NOMO-1 (cell line): ENCODE measurements around the gene SLC22A17.
A peak's percentile ranks its signal among the peaks of the same experiment; 100 is the strongest.
"Not testable (repeated sequence)": the region's sequence is repeated elsewhere in the genome, so short reads cannot be mapped to it uniquely, and the experiment has no call there.

Experiments used
- DNase-seq, 2 experiments: peaks; one replicate each; lab custom pipeline; 2025; ENCODE audit not compliant: unreplicated experiment in 2 of 2; lab: John Stamatoyannopoulos, UW

Gene SLC22A17

DNA sequence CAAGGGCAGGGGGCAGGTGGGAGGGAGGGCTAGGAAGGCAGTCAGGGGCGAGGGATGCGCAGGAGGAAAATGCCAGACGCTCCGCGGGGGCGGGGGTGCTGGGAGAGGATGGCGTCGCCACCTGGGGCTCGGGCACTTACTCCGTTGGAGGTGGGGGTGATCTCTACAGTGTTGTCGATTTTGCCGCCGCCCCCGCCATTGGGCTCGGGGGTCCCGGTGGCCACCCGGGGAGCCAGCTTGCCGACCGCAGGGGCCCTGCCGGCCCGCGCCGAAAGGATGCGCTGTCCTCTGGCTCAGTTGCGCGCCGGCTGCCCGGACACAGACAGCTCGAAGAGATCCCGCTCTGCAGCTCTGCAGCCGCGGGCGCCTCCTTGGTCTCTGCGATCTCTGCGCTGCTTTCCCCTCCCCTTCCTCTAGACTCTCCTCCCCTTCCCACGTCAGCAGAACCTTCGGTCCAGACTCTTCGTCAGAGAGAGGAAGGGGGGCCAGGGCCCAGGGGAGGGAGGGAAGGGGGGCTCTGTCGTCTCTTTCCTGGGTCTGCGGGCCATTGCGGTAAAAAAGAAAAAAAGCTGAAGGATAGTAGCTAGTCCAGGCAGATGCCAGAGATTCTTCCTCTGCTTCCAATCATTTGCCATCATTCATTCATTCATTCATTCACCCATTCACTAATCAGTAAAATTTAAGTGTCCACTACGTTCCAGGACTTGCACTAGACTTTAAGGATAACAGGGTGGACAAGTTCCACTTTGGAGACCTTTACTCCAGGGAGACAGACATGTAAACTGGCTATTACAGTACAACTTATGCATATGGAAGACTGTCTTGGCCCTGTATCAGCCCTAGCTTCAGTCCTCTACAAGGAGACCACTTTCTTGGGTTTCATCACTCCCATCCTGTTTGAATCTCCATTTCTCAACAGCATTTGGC lies at the start of gene SLC22A17:
Gene SLC22A17, minus strand, starts transcription at position 382 of the 927 bp plus-strand sequence.
- DNase-seq, result no peak

DNA sequence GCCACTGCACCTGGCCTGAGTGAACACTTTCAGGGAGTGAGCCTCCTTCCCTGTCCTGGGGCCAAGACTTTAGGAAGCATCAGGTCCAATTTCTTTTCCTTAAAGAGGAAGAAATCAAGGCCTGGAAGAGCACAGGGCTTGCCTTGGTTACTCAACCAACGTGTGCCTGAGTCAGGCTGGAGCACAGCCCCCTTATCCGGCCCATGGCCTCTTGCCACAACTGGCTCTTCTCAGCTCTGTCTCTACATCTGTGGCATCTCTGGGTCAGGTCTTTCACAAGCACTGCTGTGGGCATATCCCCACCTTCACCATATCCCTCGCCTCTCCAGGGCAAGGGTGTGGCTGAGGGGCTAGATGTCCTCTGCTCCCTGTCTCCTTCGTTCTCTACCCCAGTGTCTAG lies 48.6 kb upstream of the SLC22A17 start:
- DNase-seq, result peak in 1 of 2 experiments; percentile 21

DNA sequence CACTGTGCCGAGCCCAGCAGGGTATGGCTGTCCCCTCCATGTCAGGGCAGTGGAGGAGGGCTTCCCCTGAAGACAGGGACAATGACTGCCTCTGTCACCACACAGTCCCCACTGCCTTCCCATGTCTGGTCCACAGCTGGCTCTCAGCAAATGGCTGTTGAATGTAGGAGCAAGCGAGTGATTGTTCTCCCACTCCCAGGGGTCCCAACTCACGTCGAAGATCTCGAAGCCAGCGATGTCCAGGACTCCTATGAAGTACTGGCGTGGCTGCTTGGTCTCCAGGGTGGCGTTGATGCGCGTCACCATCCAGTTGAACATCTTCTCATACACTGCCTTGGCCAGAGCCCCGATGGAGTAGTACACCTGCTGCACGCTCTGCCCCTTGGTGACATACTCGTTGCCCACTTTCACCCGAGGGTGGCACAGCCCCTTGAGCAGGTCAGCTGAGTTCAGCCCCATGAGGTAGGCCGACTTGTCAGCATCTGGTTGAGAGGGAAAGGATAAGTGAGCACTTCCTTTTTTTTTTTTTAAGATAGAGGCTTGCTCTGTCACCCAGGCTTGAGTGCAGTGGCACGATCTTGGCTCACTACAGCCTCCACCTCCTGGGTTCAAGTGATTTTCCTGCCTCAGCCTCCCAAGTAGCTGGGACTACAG lies 47.9 kb upstream of the SLC22A17 start:
- DNase-seq, result peak in 1 of 2 experiments; percentile 3

DNA sequence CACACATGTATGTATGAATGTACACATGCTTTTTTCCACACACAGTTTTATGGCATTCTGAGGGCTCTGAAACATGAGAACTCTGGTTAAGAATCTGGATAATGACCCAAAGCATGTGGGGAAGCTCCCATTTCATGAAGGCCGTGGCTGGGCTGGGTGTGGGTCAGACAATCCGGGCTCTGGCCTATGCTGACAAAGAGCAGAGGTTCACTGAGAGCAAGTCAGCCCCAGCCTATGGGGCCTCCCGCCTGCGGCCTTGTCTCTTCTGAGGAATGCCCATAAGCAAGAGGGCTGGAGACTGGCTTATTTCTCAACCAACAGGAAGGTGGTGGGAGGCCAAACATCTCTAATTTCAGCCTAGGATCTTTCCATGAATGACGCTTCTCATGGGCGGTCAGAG lies 46.9 kb upstream of the SLC22A17 start:
- no peak for DNase-seq

DNA sequence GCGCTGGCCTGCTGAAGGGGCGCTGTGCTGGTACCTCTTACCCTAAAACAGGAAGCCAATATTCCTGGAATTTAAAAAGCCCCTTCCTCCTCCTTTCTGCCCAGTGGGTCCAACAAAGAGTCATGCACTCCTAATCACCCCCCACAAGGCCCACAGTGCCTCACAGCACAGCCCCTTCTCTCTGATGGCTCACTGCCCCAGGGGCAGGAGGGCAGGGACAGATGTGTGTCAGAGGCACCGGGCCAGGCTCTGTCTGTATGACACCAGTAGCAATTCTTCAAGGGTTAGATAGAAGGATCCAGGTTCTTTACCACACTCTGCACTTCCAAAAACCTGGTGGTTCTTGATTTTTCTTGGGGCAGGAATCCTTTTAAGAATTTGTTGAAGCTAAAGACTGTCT lies 46.4 kb upstream of the SLC22A17 start:
- no peak for DNase-seq

DNA sequence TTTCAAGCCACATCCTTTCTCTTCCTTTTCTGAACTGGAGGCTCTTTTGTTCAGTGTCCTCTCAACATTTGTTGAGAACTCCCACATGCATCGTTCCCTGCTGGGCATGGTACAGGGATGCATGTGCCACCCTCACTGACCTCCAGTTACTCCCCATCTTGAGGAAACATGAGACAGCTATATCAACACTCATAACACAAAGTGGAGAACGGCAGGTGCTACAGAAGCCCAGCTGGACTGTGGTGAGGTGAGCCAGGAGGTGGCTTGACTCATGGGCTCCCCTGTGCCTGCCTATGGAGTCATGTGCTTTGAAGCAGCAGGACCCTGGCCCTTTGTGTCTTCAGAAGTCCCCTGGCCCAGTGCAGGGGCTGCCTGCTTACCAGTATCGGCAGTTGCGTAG lies 45.7 kb upstream of the SLC22A17 start:
- DNase-seq, result no peak

DNA sequence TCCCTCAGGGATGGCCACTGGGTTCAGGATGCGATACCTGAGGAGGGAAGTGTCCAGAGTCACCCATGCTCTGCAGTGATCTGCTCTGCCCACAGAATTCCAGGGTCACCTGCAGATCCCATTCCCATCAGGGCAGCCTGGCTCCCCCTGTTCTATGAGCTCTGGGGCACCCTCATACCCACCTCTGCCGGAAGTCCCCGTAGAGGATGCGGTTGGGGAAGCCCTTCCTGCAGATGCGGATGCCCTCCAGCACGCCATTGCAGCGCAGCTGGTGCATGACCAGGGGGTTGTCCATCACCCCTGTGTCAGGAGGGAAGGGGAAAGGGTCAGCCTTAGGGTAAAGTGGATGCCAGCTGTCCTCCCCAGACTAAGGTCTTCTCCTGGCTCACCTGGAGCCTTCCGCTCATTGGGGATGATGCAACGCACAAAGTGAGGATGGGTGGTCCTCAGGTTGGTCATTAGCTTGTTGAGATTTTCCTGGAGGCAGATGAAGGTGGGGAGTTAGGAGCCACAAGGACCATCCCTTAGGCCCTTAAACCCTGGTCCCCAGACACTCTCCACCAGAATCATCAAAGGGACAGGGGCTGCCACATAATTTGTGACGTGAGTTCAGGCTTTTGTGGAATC lies 44.2 kb upstream of the SLC22A17 start:
- DNase-seq, result no peak

DNA sequence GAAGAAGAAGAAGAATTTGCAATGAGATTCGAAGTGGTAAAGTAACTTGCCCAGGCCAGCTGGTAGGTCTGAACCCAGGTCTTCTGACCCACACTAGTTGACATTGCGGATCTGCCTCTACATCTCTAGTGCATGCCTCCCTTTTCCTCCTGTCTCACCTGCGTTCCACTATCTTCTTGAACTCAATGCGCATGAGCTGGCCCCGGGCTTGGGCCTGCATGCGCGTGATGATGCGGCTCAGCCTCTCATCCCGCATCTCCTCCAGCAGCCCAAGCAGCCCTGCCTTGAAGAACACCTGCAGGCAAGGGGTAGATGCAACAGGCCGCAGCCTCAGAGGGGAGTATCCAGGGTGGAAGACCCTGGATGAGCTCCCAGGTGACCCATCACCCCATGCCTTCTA lies 43.4 kb upstream of the SLC22A17 start:
- DNase-seq, result no peak

DNA sequence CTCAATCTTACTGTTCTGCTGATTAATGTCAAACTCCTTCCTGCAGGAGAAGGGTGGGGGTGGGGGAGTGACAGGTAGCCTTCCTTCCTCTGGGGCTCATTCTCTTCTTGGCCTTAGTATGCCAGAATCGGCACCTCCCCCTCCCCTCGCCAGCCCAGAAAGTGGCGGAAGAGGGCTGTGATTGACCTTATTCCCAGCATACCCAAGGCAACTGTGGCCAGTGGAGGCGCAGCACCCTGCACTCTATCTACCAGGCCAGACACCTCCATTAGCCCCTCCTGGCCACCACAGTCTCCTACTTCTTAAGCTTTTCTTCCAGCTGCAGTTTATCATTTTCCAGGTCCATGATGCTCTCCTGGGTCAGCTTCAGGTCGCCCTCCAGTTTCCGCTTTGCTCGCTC lies 39.9 kb upstream of the SLC22A17 start:
- DNase-seq, result no peak

DNA sequence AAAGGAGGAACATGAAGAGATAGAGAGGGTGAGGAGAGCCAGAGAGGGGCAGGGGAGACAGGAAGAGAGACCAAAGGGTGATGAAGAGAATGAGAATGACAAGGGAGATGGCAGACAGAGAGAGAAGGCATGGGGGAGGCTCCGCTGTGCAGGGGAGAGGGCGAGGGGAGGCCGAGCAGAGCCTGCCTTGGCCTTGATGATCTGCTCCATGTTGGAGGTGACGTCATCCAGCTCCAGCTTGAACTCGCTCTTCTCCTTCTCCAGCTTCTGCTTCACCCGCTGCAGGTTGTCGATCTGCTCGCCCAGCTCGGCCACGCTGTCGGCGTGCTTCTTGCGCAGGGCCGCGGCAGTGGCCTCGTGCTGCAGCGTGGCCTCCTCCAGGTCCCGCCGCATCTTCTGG lies 37.2 kb upstream of the SLC22A17 start:
- not testable (repeated sequence) for DNase-seq

DNA sequence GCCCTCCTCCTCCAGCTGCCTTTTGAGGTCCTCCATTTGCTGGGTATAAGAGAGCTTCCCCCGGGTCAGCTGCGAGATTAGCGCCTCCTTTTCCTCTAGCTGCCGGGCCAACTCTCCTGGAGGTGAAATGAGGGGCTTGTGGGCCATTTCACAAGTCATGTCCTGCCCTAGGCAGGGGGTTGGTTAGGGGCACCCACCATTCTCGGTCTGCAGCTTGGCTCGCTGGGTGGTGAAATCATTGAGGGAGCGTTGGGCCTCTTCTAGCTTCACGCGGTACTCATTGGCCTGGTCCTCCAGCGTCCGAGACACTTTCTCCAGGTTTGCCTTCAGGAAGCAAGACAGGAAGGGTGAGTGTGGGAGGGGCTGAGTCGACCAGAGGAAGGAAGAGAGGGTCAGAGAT lies 36.7 kb upstream of the SLC22A17 start:
- no peak for DNase-seq

DNA sequence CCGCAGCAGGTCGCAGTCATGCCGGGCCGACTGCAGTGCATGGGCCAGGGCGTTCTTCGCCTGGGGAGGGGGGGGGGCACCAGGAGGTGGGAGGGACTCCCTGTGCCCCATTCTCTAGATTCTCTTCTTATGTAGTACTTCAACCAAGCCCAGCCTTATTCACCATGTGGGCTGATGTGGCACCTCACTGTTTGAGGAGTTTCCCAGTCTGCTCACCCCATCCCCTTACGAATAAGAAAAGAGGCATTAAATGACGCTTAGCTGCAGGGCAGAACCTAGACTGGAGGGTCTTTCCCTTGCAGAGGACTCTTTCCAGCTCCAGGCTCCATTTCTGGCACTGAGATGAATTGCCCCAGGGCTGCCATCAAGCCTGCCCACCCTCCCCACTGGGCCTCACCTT lies 36.3 kb upstream of the SLC22A17 start:
- DNase-seq, result no peak

DNA sequence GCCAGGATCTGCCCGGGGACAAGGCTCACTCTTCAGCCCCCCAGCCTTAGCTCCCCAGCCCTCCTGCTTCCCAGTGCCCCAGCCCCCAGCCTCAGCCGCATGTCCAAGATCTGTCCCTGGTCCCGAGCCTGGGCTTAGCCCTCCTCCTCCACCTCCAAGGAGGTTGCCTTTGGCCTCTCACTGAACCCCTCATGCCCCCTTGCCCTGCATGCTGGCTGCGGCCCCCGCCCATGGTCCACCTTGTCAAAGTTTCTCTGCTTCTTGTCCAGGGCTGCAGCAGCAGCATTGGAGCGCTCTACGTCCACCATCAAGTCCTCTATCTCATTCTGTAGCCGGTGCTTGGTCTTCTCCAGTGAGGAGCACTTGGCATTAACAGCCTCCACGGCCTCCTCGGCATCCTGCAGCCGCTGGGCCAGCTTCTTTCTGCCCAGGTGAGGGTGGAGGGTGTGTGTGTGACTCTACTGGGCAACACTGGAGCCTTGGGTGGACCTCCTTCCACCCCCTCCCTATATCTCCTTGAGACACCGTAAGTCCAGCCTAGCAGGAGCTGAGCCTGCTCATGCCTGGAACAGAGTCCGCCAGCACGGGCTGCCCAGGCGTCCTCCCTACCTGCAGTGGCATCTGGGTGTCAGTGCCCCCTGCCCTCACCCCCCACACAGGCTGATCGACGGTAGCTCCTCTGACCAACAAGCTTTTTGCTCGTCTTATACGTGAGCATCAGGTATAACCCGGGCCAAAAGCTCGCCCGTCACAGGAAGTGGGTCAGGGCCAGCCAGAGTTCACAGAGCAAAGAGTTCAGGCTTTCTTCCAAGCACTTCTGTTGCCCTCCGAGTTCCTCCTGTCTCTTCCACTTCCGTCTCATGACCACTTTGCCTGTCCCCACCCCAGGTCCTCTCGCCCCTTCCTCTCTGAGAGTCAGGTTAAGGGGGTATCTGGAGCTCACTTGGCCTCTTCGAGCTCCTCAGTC lies 35.5 kb upstream of the SLC22A17 start:
- DNase-seq, result no peak

DNA sequence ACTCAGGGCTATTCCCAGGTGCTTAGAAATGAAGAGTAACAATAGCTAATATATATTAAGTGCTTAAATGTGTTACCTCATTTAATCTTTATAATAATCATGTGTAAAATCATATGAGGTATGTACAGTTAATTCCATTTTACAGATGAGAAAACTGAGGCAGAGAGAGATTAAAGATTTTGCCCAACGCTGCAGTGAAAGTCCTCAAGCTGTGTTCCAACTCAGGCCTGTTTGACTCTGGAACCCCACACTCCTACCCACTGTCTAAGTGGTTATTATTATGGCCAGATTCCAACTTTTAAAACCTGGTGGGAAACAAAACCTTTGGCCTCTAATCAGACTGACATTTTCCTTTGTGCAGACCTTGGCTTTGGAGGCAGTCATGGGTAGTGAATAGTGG lies 34.3 kb upstream of the SLC22A17 start:
- no peak for DNase-seq

DNA sequence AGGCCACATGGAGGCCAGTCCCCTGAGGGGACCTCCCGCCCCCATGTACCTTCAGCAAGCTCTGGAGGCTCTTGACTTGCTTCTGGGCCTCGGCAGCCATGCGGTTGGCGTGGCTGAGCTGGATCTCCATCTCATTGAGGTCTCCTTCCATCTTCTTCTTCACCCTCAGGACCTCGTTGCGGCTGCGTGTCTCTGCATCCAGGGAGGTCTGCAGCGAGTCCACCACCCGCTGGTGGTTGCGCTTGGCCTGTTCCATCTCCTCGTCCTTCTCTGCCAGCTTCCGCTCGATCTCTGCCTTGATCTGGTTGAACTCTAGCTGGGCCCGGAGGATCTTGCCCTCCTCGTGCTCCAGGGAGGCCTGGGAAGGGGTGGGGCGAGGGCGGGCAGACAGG lies 33.6 kb upstream of the SLC22A17 start:
- DNase-seq, result not testable (repeated sequence)

DNA sequence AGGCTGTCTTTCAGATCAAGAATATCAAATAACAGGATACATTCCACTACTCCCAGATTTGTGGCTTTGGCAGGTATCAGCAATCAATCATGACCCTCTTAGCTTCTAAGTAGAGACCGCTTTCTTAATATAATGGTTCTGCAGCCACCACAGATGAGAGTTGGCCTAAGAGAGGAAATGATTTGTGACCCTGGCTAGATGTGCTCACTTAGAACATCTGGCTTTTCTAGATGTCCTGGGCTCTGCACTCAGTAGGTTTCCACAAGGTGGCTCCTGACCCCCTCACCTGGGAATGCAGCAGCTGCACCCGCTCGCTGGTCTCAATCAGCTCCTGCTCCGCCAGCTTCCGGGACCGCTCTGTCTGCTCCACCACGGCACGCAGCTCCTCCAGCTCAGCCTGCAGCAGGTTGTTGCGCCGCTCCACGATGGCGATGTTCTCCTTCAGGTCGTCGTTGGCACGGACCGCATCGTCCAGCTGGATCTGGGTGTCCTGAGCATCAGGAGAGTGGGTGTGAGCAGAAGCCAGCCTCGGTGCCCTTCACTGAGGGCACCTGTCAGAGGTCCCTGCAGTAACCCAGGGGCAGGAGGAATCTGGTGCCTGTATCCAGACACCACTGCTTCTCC lies 33.1 kb upstream of the SLC22A17 start:
- no peak for DNase-seq

DNA sequence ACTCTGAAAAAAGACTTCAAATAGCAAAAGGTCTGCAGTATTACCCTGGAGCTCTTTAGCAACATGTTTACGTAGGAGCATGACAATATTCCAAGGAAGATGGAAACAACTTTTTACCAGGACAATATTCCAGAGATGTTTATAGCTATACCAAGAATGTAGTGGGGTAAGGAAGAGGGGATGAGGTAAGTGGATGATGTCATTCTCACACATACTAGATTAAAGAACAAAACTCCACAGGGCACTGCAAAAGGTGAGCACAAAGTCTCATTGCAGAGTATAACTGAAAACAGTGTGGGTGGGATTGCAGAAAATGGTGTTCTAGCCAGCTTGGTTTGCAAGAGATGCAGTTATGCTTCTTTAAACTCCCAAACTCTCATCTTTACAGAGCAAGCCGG lies 32.6 kb upstream of the SLC22A17 start:
- DNase-seq, result no peak

DNA sequence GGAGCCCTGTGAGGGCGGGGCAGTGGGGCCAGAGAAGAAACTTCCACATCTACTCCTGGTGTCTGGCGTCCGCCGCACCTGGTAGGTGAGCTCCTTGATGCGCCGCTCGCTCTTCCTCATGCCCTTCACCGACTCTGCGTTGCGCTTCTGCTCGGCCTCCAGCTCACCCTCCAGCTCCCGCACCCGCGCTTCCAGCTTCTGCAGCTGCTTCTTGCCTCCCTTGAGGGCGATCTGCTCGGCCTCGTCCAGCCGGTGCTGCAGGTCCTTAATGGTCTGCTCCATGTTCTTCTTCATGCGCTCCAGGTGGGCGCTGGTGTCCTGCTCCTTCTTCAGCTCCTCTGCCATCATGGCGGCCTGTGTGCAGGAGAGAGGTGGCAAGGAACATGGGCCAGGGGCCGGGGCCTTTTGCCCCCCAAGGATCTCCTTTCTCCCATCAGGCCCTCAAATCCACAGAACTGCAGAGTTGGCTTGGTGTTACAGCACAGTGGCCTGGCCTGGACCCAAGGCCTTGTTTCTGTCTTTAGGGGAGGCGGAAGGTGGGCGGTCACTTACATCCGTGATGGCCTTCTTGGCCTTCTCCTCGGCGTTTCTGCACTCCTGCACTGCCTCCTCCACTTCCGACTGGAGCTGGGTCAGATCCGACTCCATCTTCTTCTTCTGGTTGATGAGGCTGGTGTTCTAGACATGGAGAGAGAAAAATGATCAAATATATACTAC lies 31.8 kb upstream of the SLC22A17 start:
- no peak for DNase-seq

DNA sequence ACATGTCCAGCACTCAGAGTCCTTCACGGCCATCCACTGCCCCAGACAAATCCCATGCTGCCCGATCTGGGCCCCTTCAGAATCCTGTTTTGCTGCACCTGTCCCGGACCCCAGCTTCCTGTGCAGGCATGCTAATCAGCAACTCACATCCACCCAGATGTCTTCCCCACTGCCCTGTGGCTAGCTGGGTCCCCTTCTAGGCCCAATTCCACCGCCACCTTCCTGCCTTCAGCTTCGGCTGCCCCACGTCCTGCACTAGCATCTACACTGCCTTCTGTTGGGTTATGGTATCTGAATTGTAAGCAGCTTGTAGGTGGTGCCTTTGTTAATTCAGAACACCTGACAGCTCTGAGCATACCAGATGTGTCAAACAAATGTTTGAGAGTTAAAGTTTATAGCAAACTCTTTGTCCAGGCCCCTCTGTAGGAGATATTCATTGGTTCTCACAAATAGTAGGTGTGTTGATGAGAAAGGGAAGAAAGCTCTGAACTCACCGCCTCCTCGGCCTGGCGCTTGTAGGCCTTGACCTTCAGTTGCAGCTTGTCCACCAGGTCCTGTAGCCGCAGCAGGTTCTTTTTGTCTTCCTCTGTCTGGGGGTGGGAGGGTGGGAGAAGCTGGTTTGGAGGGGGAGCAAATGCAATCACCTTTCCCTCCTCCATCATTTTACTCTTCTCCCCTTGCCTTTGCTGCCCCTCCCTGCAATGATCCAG lies 30.2 kb upstream of the SLC22A17 start:
- DNase-seq, result no peak
